ENCODE data around the gene YKT6. TPM values are rescaled to one million over a fixed set of nuclear protein-coding genes. Genes with fewer than 3 reads are reported as not detected.

YKT6 gene
- total and polyA plus RNA-seq, 2 of the 8 experiments (the other 6 are each of a cell fraction or from before 2014, with no cell fraction given) = 75.3 to 103 TPM

DNA sequence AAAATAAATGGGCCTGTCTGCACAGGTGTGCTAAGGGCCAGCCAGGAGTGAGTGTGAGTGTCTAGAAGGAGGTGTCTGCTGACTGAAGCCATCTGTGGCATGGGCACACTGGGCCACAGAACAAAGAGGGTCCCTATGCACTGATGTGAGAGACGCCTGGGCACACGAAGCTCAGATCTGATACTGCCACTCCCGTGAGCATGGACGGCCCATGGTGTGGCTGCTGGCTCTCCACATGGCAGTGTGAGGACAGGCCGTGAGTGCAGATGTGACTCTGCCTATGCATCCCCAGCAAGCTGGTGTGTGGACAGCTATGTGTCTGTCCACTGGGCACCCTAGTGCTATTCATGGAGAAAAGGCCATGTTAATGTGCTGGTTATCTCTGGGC is 46.8 kb upstream of the YKT6 start:
- Histone ChIP-seq H3K27ac (ENCODE audit: low read depth, low read length) (no peak overlapping the region), H3K4me3 (ENCODE audit: extremely low read depth in 1 of 4, insufficient read depth in 2 of 4, low read depth in 3 of 4, low read length in 4 of 4) (no peak overlapping the region), H3K4me1 (replicated peaks in 1 of 4; ENCODE audit: control insufficient read depth in 3 of 4, insufficient read depth in 4 of 4, low read length in 3 of 4) (no peaks in the 10 kb centered on the region), H2BK5ac (ENCODE audit: low read depth, low read length) (no peak overlapping the region), H3K4me2 (ENCODE audit: insufficient read depth in 1 of 2, low read depth in 2 of 2, low read length in 2 of 2) (no peak overlapping the region), H4K8ac (ENCODE audit: extremely low read depth, insufficient read depth, low read length) (no peak overlapping the region), H4K91ac (replicated peaks; ENCODE audit: insufficient read length, low read length) (no peak overlapping the region), H3K27me3 (replicated peaks in 1 of 4; ENCODE audit: control insufficient read depth in 3 of 4, extremely low read depth in 1 of 4, insufficient read depth in 3 of 4, low read length in 3 of 4) (no peaks in the 10 kb centered on the region; a peak in 2 of 7 replicates), H3K56ac (replicated peaks; ENCODE audit: insufficient read length, low read depth, low read length) (no peak overlapping the region), H4K20me1 (replicated peaks in 1 of 2; ENCODE audit: control insufficient read depth in 1 of 2, insufficient read depth in 2 of 2, low read length in 2 of 2) (no peaks in the 10 kb centered on the region), H2AFZ (ENCODE audit: low read length) (no peak overlapping the region), H3K9me3 (ENCODE audit: insufficient read depth in 2 of 2, low read depth in 1 of 2, low read length in 1 of 2) (no peaks in the 10 kb centered on the region), H3K4ac (replicated peaks; ENCODE audit: insufficient read length, low read depth, low read length) (no peak overlapping the region), H3K18ac (ENCODE audit: extremely low read depth, low read length) (no peak overlapping the region), H3K9ac (replicated peaks in 1 of 4; ENCODE audit: extremely low read depth in 1 of 4, low read depth in 3 of 4, low read length in 3 of 4) (no peak overlapping the region), H2BK12ac (ENCODE audit: low read depth, low read length) (no peak overlapping the region), H2BK15ac (ENCODE audit: low read length) (no peak overlapping the region), H3K14ac (ENCODE audit: insufficient read length) (no peak overlapping the region), H2BK20ac (ENCODE audit: low read length) (no peak overlapping the region), H3K79me1 (ENCODE audit: low read depth, low read length) (no peaks in the 10 kb centered on the region), H3K23me2 (ENCODE audit: low read depth, low read length) (no peaks in the 10 kb centered on the region), H2AK5ac (ENCODE audit: low read depth, low read length) (no peak overlapping the region), H4K5ac (ENCODE audit: insufficient read length, low read depth, low read length) (no peak overlapping the region), H3K23ac (ENCODE audit: insufficient read length) (no peak overlapping the region), H3K79me2 (ENCODE audit: control insufficient read depth in 1 of 2, insufficient read depth in 2 of 2, low read length in 2 of 2) (no peaks in the 10 kb centered on the region), H2BK120ac (replicated peaks; ENCODE audit: low read depth, low read length) (no peak overlapping the region), H3K36me3 (ENCODE audit: control insufficient read depth in 2 of 4, insufficient read depth in 4 of 4, low read length in 3 of 4) (no peaks in the 10 kb centered on the region)
- 86% methylated on average over 5 of the region's 5 CpGs; no CpG with 5 or more reads in 1 of the 2 experiments for WGBS, 2 experiments (ENCODE audit: extremely low coverage in 1 of 2, insufficient coverage in 1 of 2, insufficient read length in 1 of 2, insufficient replicate concordance in 2 of 2, low coverage in 1 of 2, low lambda C conversion rate in 2 of 2, missing lambda C conversion rate in 1 of 2)
- FAIRE-seq (no peak), DNase-seq (ENCODE audit: low read depth in 1 of 2, low spot score in 2 of 2) (no peak)
- CTCF ChIA-PET (ENCODE audit: partially characterized antibody) = interaction anchor here (0.8 to 6.1 kb wide), 14 partner anchors 9 to 87 kb away, joined by 3 to 46 read pairs (median 4); no protein-coding TSS in a partner anchor
- POLR2A ChIA-PET (ENCODE audit: partially characterized antibody) = no interaction called here
- no peak for TF ChIP-seq SUZ12 (IDR thresholded peaks at IDR 0.05; ENCODE audit: low read length)

Data from H1 (cell line).